HepG2 (cell line): Measurements from ENCODE around the gene KIF26B.

Source experiments
- EHMT2 ChIP-seq: fragments of 200-600 bp; sonication (generic); IDR thresholded peaks from 2 replicates; pipeline ENCODE4 v1.7.0; 2017; ENCODE audit warnings: antibody characterized with exemption, low read depth, low read length, borderline replicate concordance
- FOXJ3 ChIP-seq: sonication (generic); formaldehyde crosslinking; IDR thresholded peaks from 2 replicates; pipeline ENCODE4 v1.4.0; 2020; ENCODE audit warnings: missing genetic modification reagents, mild to moderate bottlenecking, borderline replicate concordance
- NCOR1 ChIP-seq: fragments of 200-600 bp; sonication (generic); IDR thresholded peaks from 2 replicates; pipeline ENCODE4 v1.7.0; 2017; ENCODE audit warnings: antibody characterized with exemption, low read length, borderline replicate concordance
- ZNF235 ChIP-seq: sonication (generic); formaldehyde crosslinking; IDR thresholded peaks from 2 replicates; pipeline ENCODE4 v1.8.1; 2023; ENCODE audit warnings: mild to moderate bottlenecking, missing genetic modification reagents, borderline replicate concordance
- TF ChIP-seq, protein P1 (sequence below): sonication (generic); formaldehyde crosslinking; IDR thresholded peaks from 2 replicates; pipeline ENCODE4 v1.4.0; 2020; ENCODE audit warnings: missing genetic modification reagents, borderline replicate concordance

DNA sequence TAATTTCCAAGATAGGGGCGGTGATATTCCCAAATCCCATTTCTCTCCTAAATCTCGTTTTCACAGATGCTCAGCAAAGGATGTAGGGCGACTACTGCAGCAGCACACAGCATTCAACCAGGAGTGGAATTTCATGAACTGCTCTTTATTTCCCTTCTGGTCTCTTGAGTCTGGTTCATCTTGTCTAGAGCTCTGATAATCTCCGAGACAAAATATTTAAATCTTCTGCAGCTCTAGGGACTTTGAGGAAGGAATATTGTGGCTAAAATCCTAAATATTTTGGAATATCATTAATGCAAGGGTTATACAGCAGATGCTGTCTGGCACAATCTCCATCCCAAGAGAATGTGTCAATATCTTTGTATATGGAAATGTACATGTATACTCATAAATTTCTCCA, 45.4 kb downstream of the KIF26B start:
- TF ChIP-seq, protein P1, sequence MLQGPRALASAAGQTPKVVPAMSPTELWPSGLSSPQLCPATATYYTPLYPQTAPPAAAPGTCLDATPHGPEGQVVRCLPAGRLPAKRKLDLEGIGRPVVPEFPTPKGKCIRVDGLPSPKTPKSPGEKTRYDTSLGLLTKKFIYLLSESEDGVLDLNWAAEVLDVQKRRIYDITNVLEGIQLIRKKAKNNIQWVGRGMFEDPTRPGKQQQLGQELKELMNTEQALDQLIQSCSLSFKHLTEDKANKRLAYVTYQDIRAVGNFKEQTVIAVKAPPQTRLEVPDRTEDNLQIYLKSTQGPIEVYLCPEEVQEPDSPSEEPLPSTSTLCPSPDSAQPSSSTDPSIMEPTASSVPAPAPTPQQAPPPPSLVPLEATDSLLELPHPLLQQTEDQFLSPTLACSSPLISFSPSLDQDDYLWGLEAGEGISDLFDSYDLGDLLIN = no peak
- TF ChIP-seq EHMT2 (no peak), FOXJ3 (CRISPR knock-in tag) (no peak), ZNF235 (CRISPR knock-in tag) (no peak), NCOR1 (no peak)
